C4-2B (cell line): Measurements from ENCODE around the gene SCG5.

ENCODE experiments used
- H3K27ac ChIP-seq: fragments of 450-650 bp; 2 replicates; pipeline ENCODE4 v1.5.1; 2017
- ZFX ChIP-seq: fragments of 450-650 bp; IDR thresholded peaks from 2 replicates; pipeline ENCODE4 v1.6.1; 2017
- TF ChIP-seq, protein P1 (sequence below): fragments of 450-650 bp; conservative IDR thresholded peaks from 2 replicates; pipeline ENCODE4 v1.5.1; 2017; ENCODE audit warnings: mild to moderate bottlenecking

The SCG5 gene

DNA sequence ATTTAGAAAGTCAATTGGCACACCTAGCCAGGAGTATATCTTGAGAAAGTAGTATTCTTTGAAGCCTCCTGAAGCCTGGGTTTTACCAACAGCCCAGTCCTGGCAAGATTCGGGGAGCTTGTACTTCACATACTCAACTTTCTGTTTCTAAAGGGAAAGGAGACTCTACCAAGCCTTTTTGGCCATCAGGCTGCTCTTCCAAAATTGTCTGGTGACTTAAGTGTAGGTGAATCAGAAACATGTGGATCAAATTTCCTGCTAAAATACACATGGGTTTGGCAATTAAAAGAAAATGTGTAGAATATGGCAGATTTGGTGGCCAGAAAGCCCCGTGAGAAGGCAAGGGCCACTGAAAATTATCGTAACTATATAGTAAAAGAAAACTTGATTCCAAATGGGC lies 60.4 kb downstream of the SCG5 start:
- TF ChIP-seq, protein P1, sequence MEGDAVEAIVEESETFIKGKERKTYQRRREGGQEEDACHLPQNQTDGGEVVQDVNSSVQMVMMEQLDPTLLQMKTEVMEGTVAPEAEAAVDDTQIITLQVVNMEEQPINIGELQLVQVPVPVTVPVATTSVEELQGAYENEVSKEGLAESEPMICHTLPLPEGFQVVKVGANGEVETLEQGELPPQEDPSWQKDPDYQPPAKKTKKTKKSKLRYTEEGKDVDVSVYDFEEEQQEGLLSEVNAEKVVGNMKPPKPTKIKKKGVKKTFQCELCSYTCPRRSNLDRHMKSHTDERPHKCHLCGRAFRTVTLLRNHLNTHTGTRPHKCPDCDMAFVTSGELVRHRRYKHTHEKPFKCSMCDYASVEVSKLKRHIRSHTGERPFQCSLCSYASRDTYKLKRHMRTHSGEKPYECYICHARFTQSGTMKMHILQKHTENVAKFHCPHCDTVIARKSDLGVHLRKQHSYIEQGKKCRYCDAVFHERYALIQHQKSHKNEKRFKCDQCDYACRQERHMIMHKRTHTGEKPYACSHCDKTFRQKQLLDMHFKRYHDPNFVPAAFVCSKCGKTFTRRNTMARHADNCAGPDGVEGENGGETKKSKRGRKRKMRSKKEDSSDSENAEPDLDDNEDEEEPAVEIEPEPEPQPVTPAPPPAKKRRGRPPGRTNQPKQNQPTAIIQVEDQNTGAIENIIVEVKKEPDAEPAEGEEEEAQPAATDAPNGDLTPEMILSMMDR = no peak
- TF ChIP-seq ZFX = no peak
- H3K27ac ChIP-seq = no peak overlapping the region

GRCh38 chr15:32704395-32704981 lies 63.0 kb downstream of the SCG5 start:
- no peak for TF ChIP-seq ZFX
- TF ChIP-seq, protein P1 = no peak
- H3K27ac ChIP-seq = no peak overlapping the region

DNA sequence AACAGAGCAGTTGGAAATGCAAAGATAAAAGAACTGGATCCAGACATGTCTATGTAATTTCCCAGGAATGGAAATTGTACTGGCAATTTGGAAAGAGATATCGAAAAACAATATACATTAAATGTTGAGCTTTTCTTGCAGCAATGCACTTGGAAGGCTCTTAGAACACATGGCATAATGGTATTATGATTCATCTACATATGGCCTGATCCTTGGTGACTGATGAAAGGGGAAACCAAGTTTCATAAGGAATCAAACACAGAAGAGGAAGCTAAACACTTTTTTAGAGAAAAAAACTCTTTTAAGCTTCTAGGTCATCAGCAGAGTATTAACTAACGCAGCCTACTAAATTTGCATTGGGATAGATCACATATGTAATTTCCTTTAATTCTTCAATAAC lies 63.9 kb downstream of the SCG5 start:
- no peak for TF ChIP-seq ZFX
- TF ChIP-seq, protein P1 = no peak
- no peak overlapping the region for H3K27ac ChIP-seq

- H3K27ac ChIP-seq = no peak overlapping the region
- TF ChIP-seq ZFX = no peak
- TF ChIP-seq, protein P1 = no peak
These were observed 65.2 kb downstream of the SCG5 start for GRCh38 chr15:32706704-32707103.

DNA sequence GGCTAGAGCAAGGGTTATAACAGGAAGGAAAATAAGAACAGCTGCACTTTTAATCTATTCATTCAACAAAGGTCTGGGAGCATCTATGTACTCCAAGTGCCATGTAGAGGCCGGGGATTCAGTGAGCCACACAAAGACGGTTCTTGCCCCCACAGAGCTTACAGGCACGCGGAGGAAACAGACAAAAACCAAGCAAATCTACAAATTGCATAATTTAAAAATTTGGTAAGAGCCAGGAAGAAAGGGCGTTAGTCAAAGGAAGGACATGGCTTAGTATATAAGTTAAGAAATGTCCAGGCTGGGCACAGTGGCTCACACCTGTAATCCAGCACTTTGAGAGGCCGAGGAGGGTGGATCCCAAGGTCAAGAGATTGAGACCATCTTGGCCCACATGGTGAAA lies 65.9 kb downstream of the SCG5 start:
- no peak overlapping the region for H3K27ac ChIP-seq
- no peak for TF ChIP-seq ZFX
- TF ChIP-seq, protein P1 = no peak

DNA sequence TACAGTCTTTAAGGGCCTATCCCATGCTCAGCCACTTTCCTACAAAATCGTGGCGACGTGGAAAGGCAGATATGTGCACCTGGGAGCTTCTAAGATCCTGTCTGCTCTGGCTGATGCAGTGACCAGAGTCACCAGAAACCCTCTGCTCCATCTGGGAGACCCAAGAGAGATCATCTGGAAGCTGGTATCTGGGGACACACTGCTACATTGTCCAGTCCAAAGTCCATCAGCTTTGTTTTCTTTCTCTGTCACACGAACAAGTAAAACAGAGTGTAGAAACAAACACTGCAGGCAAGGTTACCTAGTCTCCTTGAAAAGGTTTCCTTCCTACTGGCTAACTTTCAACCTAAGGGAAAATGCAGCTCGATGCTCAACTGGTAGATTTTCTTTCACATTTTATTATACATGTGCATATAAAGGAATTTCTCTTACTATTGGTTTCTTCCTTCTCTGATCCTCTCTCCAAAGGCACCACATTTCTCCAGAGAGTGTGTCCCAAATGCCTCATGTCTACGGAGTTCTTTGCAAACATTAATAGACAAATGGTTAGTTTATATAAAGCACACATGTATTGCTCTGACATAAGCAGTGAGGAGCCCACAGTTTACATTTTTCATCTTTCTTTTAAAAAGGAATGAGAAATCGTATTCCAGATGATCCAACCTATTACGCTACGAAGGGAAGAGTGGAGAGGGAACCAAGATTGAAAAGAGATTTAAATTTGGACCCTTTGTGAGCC lies 68.0 kb downstream of the SCG5 start:
- no peak overlapping the region for H3K27ac ChIP-seq
- TF ChIP-seq ZFX = no peak
- TF ChIP-seq, protein P1 = no peak

DNA sequence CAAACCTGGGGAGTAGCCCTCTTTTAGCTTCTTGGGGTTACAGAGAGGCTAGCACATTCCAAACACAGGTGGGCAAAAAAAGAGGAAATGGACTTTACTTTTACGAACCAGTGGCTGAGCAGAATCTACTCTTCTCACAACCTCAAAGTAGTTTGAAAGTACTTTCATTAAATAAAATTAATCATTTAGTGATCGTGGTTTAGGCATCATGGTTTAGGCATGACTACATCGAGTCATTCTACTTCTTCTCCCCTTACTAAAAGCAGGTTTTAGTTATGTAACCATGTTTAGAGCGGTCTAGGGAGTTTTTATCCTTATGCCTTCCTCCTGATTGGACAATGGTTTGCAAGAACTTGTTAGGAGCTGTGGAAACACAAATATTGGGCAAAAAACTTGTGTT lies 73.8 kb downstream of the SCG5 start:
- H3K27ac ChIP-seq = no peak overlapping the region
- TF ChIP-seq, protein P1 = no peak
- no peak for TF ChIP-seq ZFX
